GM23248 (cell line): ENCODE results near the gene TLE2.

Experiments used
- EZH2 ChIP-seq: fragments of 200-600 bp; sonication (generic); IDR thresholded peaks from 2 replicates; pipeline ENCODE4 v1.6.1; 2018; ENCODE audit warnings: antibody characterized with exemption, mild to moderate bottlenecking; ENCODE audit not compliant: insufficient read depth, poor library complexity, severe bottlenecking
- EZH2phosphoT487 ChIP-seq: fragments of 200-600 bp; sonication (generic); IDR thresholded peaks from 2 replicates; pipeline ENCODE4 v1.6.1; 2018; ENCODE audit warnings: antibody characterized with exemption, moderate library complexity, mild to moderate bottlenecking, low read depth; ENCODE audit not compliant: insufficient read depth

DNA sequence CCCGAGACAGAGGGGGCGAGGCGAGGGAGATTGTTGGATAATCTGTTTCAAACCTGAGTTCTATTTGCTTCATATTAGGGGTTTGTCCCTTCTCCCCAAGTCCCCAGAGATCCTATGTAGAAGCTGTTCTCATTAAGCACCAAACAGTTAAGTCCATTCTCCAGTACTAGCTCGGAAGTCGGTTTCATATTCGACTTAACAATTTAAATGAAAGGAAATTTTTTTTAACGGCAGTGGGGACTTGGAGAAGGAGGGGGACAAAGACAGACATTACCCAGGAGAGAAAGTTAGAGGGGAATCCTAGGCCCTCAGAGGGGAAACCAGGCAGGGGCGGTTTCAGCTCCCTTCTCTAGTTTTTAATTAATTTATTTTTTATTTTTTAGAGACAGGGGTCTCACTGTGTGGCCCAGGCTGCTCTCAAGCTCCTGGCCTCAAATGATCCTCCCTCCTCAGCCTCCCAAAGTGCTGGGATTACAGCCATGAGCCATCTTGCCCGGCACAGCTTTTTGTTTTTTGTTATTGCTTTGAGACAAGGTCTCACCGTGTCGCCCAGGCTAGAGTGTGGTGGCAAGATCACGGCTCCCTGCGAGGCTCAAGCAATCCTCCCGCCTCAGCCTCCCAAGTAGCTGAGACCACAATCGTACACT, 13.7 kb upstream of the TLE2 start:
- TF ChIP-seq EZH2 (no peak), EZH2phosphoT487 (no peak)
